HepG2 (cell line): ENCODE measurements around the gene SLCO3A1. TPM values are rescaled to one million over a fixed set of nuclear protein-coding genes. Genes with fewer than 3 reads are reported as not detected.

Experiments used
- ATAC-seq: fragments of 200-7000 bp; cut with Tn5 transposase; 3 replicates; pipeline ENCODE4 v1.9.1; 2020; ENCODE audit warnings: mild to moderate bottlenecking, moderate library complexity
- BruUV-seq: library from RNA; stranded (reverse); fragments of 400-500 nt; replicated peaks from 2 replicates; lab custom pipeline; 2021; lab: Mats Ljungman, UMichigan
- CTCF ChIA-PET: fragments of 300-600 bp; formaldehyde crosslinking; extraction: SDS; loops from one replicate; lab custom pipeline; 2021; ENCODE audit warnings: low total read pairs, inconsistent platforms, low intra/inter-chr PET ratio; lab: Yijun Ruan, JAX
- POLR2A ChIA-PET: fragments of 350-600 bp; sonication (Branson Sonifier 250); formaldehyde crosslinking; loops from one replicate; lab custom pipeline; 2020; ENCODE audit warnings: antibody characterized with exemption, inconsistent platforms; lab: Yijun Ruan, JAX
- DNase-seq: peaks from one replicate; pipeline ENCODE4 v3.0.0-alpha.2; 2015; ENCODE audit warnings: low spot score
- FAIRE-seq: peaks from 3 replicates; lab custom pipeline; 2011; peaks lifted over from hg19 to GRCh38; lab: Jason Lieb, UNC
- H2AFZ ChIP-seq: one replicate; pipeline ENCODE4 v1.6.1; 2011; ENCODE audit warnings: low read length, inconsistent platforms
- H3K27ac ChIP-seq: fragments of 300-600 bp; 3 replicates; pipeline ENCODE4 v1.8.0; 2011; ENCODE audit warnings: mixed run types, mild to moderate bottlenecking, mixed read lengths, low read length, inconsistent platforms; ENCODE audit not compliant: insufficient read depth; ENCODE audit errors: extremely low read length
- H3K27me3 ChIP-seq, 2 experiments: fragments of 200-600 bp in 1 of 2; 2 replicates in 1 of 2; 3 replicates in 1 of 2; pipeline versions ENCODE4 v1.6.0 to v1.8.0; 2011; ENCODE audit warnings: low read length in 2 of 2, mild to moderate bottlenecking in 2 of 2, moderate library complexity in 2 of 2, inconsistent platforms in 1 of 2; ENCODE audit not compliant: insufficient read depth in 2 of 2, control insufficient read depth in 1 of 2
- H3K36me3 ChIP-seq, 2 experiments: fragments of 200-600 bp in 1 of 2; replicated peaks in 1 of 2; 2 replicates in 1 of 2; 3 replicates in 1 of 2; pipeline versions ENCODE4 v1.5.1 to v1.8.0; 2011; ENCODE audit warnings: low read length in 2 of 2, inconsistent platforms in 1 of 2; ENCODE audit not compliant: insufficient read depth in 2 of 2, control insufficient read depth in 1 of 2
- H3K4me1 ChIP-seq: 2 replicates; pipeline ENCODE4 v1.5.1; 2012; ENCODE audit warnings: low read length, inconsistent platforms; ENCODE audit not compliant: insufficient read depth
- H3K4me2 ChIP-seq: 2 replicates; pipeline ENCODE4 v1.6.0; 2011; ENCODE audit warnings: low read depth, low read length, inconsistent platforms
- H3K4me3 ChIP-seq, 3 experiments: fragments of 200-600 bp in 1 of 3; sonication (generic), shearing (Covaris generic) in 1 of 3; replicated peaks in 1 of 3; 2 replicates each; pipeline ENCODE4 v1.5.1; 2011 to 2016; ENCODE audit warnings: low read length in 3 of 3, inconsistent platforms in 2 of 3, low read depth in 2 of 3, mild to moderate bottlenecking in 2 of 3, control low read depth in 1 of 3, mixed read lengths in 1 of 3; ENCODE audit not compliant: insufficient read depth in 1 of 3
- H3K79me2 ChIP-seq: one replicate; pipeline ENCODE4 v1.6.1; 2011; ENCODE audit warnings: low read length, inconsistent platforms; ENCODE audit not compliant: insufficient read depth
- H3K9ac ChIP-seq: 2 replicates; pipeline ENCODE4 v1.6.0; 2011; ENCODE audit warnings: mild to moderate bottlenecking, low read depth, low read length, inconsistent platforms; ENCODE audit not compliant: insufficient read depth
- H3K9me3 ChIP-seq: 2 replicates; pipeline ENCODE4 v1.5.1; 2012; ENCODE audit warnings: mild to moderate bottlenecking, low read length
- H4K20me1 ChIP-seq: 2 replicates; pipeline ENCODE4 v1.6.0; 2011; ENCODE audit warnings: inconsistent platforms, mild to moderate bottlenecking, low read length, moderate library complexity; ENCODE audit not compliant: insufficient read depth
- GFI1 ChIP-seq: sonication (generic); formaldehyde crosslinking; IDR thresholded peaks from 2 replicates; pipeline ENCODE4 v1.5.0; 2020; ENCODE audit warnings: missing genetic modification reagents, mild to moderate bottlenecking, borderline replicate concordance
- MXD3 ChIP-seq: IDR thresholded peaks from 2 replicates; pipeline ENCODE4 v1.6.1; 2016; ENCODE audit warnings: mild to moderate bottlenecking, missing biosample characterization, missing genetic modification reagents
- MYPOP ChIP-seq: sonication (generic); formaldehyde crosslinking; IDR thresholded peaks from 2 replicates; pipeline ENCODE4 v1.8.1; 2023; ENCODE audit warnings: mild to moderate bottlenecking, moderate library complexity, missing genetic modification reagents
- NFE2 ChIP-seq: sonication (generic); formaldehyde crosslinking; IDR thresholded peaks from 2 replicates; pipeline ENCODE4 v1.4.0; 2020; ENCODE audit warnings: missing genetic modification reagents
- PAX8 ChIP-seq: sonication (generic); formaldehyde crosslinking; IDR thresholded peaks from 2 replicates; pipeline ENCODE4 v1.8.0; 2022; ENCODE audit warnings: mild to moderate bottlenecking, missing genetic modification reagents, borderline replicate concordance
- SOX13 ChIP-seq, 3 experiments: fragments of 450-650 bp in 1 of 3; sonication (generic) in 1 of 3; formaldehyde crosslinking in 1 of 3; IDR thresholded peaks in 2 of 3; conservative IDR thresholded peaks in 1 of 3; 2 replicates each; pipeline versions ENCODE4 v1.5.0 to v1.6.1; 2016 to 2020; ENCODE audit warnings: antibody characterized with exemption in 1 of 3, mild to moderate bottlenecking in 1 of 3, missing compliant biosample characterization in 1 of 3, missing genetic modification reagents in 1 of 3, moderate library complexity in 1 of 3
- ZBTB37 ChIP-seq: sonication (generic); formaldehyde crosslinking; IDR thresholded peaks from 2 replicates; pipeline ENCODE4 v1.4.0; 2020; ENCODE audit warnings: mild to moderate bottlenecking, missing genetic modification reagents
- ZBTB7B ChIP-seq: sonication (generic); formaldehyde crosslinking; IDR thresholded peaks from 2 replicates; pipeline ENCODE4 v1.4.0; 2020; ENCODE audit warnings: missing genetic modification reagents
- ZFP91 ChIP-seq: sonication (generic); formaldehyde crosslinking; IDR thresholded peaks from 2 replicates; pipeline ENCODE4 v1.9.0; 2022; ENCODE audit warnings: missing genetic modification reagents, mild to moderate bottlenecking, borderline replicate concordance
- ZNF235 ChIP-seq: sonication (generic); formaldehyde crosslinking; IDR thresholded peaks from 2 replicates; pipeline ENCODE4 v1.8.1; 2023; ENCODE audit warnings: mild to moderate bottlenecking, missing genetic modification reagents, borderline replicate concordance
- ZNF510 ChIP-seq: sonication (generic); formaldehyde crosslinking; IDR thresholded peaks from 2 replicates; pipeline ENCODE4 v1.4.0; 2020; ENCODE audit warnings: low read depth, mild to moderate bottlenecking, missing genetic modification reagents
- ZNF546 ChIP-seq: sonication (generic); formaldehyde crosslinking; conservative IDR thresholded peaks from 2 replicates; pipeline ENCODE4 v1.8.1; 2023; ENCODE audit warnings: mild to moderate bottlenecking, missing genetic modification reagents
- WGBS: methylation state at CpG from one replicate; pipeline ENCODE4 v1.1.6; 2017; ENCODE audit warnings: low lambda C conversion rate; 5-methylcytosine and 5-hydroxymethylcytosine counted together
- in situ Hi-C: cut with HindIII; loops from 2 replicates; pipeline ENCODE4 v1.10.0; 2017; ENCODE audit warnings: low pct_unique_long_range_greater_than_20kb; ENCODE audit not compliant: extremely low pct_ligation_motif_present
- intact Hi-C: fragments of 100-400 bp; cut with micrococcal nuclease; formaldehyde crosslinking; loops from one replicate; pipeline ENCODE4 v1.10.0; 2022; ENCODE audit not compliant: unreplicated experiment
- polyA plus RNA-seq, 8 experiments: library from polyadenylated mRNA; depleted of rRNA in 3 of 8; stranded (reverse) in 7 of 8; unstranded in 1 of 8; fragments of >200 nt; fragmentation: Illumina TruSeq in 4 of 8; extraction: Trizol in 4 of 8; gene quantifications; 2 replicates each; pipeline versions ENCODE4 v1.2.1 to v1.2.3, GENCODE V29; 2011 to 2016; ENCODE audit warnings: low read depth in 4 of 8, missing spikeins in 1 of 8, mixed read lengths in 1 of 8; ENCODE audit not compliant: insufficient read depth in 1 of 8
- total RNA-seq, 5 experiments: library from RNA; depleted of rRNA; stranded (reverse); fragments of >200 nt; fragmentation: Illumina TruSeq; extraction: Trizol; gene quantifications; 2 replicates each; pipeline ENCODE4 v1.2.3, GENCODE V29; 2016; ENCODE audit warnings: low read depth in 1 of 5

Gene SLCO3A1
- total and polyA plus RNA-seq, 2 of the 13 experiments (the other 11 are each of a cell fraction or from before 2014, with no cell fraction given) = 0.02 TPM; not detected in 1

- Histone ChIP-seq H3K79me2 (no peaks in the 10 kb centered on the region), H3K9ac (no peak overlapping the region), H3K4me1 (no peaks in the 10 kb centered on the region), H3K9me3 (no peaks in the 10 kb centered on the region), H3K4me2 (no peak overlapping the region), H3K27me3 (peaks cover 0 to 10% of the 10 kb centered on the region in 2 experiments; a peak in 2 of 5 replicates), H3K36me3 (no peaks in the 10 kb centered on the region), H3K4me3 (no peak overlapping the region), H3K27ac (no peak overlapping the region), H4K20me1 (no peaks in the 10 kb centered on the region), H2AFZ (no peak overlapping the region)
- CTCF ChIA-PET = no interaction called here
- intact Hi-C loops (no loop called here), in situ Hi-C loops (no loop called here)
- FAIRE-seq (no peak), DNase-seq (no peak), ATAC-seq (no peak)
- BruUV-seq = no TSS peak
- POLR2A ChIA-PET = no interaction called here
- 5% methylated on average over 7 of the region's 9 CpGs for WGBS
- TF ChIP-seq NFE2 (no peak), ZBTB7B (CRISPR knock-in tag) (no peak), MYPOP (CRISPR knock-in tag) (no peak), SOX13 (IDR thresholded peaks at IDR 0.05) (no peak), SOX13 (CRISPR knock-in tag; conservative IDR thresholded peaks at IDR 0.05 in 1 of 2, IDR thresholded peaks at IDR 0.05 in 1 of 2) (no peak), PAX8 (CRISPR knock-in tag) (no peak), ZBTB37 (CRISPR knock-in tag) (no peak), ZNF546 (no peak), MXD3 (CRISPR knock-in tag) (no peak), ZNF510 (CRISPR knock-in tag) (no peak), ZFP91 (no peak), ZNF235 (CRISPR knock-in tag) (no peak), GFI1 (no peak)
Measured at GRCh38 chr15:91980502-91981267, 127.2 kb downstream of the SLCO3A1 start.
